ENCODE results near the gene PANK4.

DNA sequence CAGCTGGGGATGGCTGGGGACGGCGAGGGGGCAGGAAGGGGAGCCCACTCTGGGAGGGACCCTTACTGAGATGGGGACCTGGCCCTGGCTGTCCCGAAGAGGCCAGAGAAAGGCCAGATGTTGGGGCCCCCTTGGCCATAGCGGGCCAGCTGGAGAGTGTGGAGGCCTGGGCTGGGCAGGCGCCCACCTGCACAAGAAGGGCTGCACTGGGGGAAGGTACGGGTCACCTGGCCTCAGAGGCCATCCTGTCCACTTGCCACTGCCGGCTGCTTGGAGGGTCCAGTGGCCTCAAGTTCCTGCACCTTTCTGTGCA, 55.3 kb downstream of the PANK4 start:
- TF ChIP-seq, protein P1, sequence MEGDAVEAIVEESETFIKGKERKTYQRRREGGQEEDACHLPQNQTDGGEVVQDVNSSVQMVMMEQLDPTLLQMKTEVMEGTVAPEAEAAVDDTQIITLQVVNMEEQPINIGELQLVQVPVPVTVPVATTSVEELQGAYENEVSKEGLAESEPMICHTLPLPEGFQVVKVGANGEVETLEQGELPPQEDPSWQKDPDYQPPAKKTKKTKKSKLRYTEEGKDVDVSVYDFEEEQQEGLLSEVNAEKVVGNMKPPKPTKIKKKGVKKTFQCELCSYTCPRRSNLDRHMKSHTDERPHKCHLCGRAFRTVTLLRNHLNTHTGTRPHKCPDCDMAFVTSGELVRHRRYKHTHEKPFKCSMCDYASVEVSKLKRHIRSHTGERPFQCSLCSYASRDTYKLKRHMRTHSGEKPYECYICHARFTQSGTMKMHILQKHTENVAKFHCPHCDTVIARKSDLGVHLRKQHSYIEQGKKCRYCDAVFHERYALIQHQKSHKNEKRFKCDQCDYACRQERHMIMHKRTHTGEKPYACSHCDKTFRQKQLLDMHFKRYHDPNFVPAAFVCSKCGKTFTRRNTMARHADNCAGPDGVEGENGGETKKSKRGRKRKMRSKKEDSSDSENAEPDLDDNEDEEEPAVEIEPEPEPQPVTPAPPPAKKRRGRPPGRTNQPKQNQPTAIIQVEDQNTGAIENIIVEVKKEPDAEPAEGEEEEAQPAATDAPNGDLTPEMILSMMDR (IDR thresholded peaks at IDR 0.05) = no peak
- no peak for TF ChIP-seq POLR2A (IDR thresholded peaks at IDR 0.05)

All from body of pancreas (tissue), 4 donors.